Lower leg skin (tissue), 3 donors: ENCODE measurements around the gene EP300.

Experiments used
- CTCF ChIP-seq, 3 donors: fragments of 450-650 bp; IDR thresholded peaks; one replicate each; pipeline ENCODE4 v1.5.1; 2016; ENCODE audit warnings: antibody characterized with exemption in 3 of 3, mild to moderate bottlenecking in 3 of 3, moderate library complexity in 2 of 3
- POLR2A ChIP-seq, 2 donors: fragments of 450-650 bp; IDR thresholded peaks; one replicate each; pipeline ENCODE4 v1.6.1; 2016 to 2017; ENCODE audit warnings: antibody characterized with exemption in 2 of 2, mild to moderate bottlenecking in 1 of 2, moderate library complexity in 1 of 2

GRCh38 chr22:41184679-41185078 is 92.3 kb downstream of the EP300 start:
- TF ChIP-seq POLR2A (IDR thresholded peaks at IDR 0.05) (no peak), CTCF (IDR thresholded peaks at IDR 0.05) (no peak)
